Stimulated activated CD4-positive, alpha-beta T cell treated with anti-CD3 and anti-CD28 coated beads, Interleukin-1b, Interleukin-23, amount 100 ng/mL, for 48 hours (primary cell): ENCODE results near the gene FGF14.

Experiments used
- DNase-seq: peaks from one replicate; pipeline ENCODE4 v3.0.0-alpha.2; 2020

FGF14 gene

GRCh38 chr13:102302534-102302933 lies 99.3 kb downstream of the FGF14 start:
- no peak for DNase-seq

- no peak for DNase-seq
These were observed 101.5 kb downstream of the FGF14 start for GRCh38 chr13:102300379-102300778.

GRCh38 chr13:102299366-102299765 lies 102.5 kb downstream of the FGF14 start:
- no peak for DNase-seq

DNA sequence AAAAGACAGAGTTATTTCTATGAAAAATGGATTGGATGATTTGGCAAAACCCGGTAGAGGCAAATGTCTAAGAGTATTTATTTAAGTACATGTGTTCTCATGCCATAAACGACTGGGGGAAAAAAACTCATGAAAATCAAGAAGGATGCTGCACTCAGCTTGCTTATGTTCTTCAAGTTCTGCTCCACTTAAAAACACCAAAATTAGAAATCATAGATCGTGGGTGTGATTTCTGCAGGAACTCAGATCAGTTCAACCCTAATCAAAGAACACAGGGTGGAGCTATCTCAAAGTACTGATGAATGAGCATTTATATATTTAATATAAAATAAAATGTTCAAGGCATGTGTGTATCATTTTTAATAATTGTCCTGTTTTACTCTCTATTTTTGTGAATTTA lies 103.8 kb downstream of the FGF14 start:
- no peak for DNase-seq

- no peak for DNase-seq
These were observed 106.4 kb downstream of the FGF14 start for GRCh38 chr13:102295316-102296048.

- no peak for DNase-seq
These were observed 107.3 kb downstream of the FGF14 start for GRCh38 chr13:102294407-102295018.

DNA sequence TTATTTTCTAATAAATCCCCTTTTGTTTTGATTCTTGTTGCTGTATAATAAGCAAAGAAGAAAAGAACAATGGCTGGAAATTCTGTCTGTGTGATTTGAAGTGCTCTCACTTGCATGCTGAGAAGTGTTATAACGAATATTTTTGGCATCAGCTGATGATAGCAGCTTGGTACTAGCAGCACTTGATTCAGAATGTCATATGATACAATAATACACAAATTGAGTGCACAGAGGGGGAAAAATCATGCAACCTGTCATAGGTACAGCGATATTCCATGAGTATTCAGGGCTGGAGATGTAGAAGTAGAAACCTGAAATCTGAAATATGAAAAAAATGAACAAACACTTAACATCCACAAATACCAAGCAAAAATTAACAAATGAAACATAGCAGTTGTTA lies 108.1 kb downstream of the FGF14 start:
- DNase-seq: no peak

DNA sequence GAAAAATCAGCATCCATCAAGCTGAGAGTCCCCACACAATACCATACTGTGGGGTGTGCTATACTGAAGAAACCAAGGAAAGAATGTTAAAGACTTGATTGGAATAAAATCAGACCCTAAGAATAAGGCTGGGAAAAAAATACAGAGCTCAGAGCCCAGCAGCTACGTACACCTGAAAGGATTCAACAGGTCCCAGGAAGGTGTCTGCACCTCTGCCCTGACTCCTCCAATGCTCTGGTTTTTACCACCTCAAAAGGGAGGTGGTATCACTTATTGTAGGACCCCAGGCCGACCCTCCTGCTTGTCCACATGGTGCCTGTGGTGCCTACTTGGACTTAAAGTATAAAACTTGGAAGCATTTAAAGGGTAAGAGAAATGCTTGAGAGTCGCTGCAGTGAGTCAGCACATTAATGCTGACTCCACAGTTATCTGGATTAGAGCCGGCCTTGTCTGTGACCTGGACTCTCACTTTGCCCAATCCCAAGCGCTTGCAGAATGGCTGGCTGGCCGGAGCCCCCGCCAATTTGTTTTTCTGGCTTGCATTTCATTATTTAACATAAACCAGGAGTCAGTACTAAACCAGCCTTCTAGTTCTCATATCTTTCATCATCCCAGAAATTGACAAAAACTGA lies 110.1 kb downstream of the FGF14 start:
- DNase-seq: no peak

DNA sequence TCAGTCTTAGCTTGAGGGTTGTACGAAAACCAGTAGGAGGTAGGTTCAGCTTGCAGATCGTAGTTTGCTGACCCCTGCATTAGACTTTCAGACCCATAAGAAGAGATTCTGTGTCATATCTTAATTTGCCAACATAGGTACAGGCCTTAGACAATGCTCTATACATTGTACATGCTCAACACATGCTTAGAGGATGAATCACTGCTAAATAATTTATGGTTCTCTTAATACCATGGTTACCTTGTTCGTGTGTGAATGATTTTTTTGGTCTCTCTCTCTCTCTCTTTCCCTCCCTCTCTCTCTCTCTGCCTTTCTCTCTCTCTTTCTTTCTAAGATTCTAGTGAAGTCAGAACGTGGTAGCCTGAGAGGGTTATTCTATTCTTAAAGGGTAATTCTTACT lies 112.2 kb downstream of the FGF14 start:
- DNase-seq: no peak

GRCh38 chr13:102286326-102286725 lies 115.5 kb downstream of the FGF14 start:
- DNase-seq: no peak

GRCh38 chr13:102280366-102280765 lies 121.5 kb downstream of the FGF14 start:
- DNase-seq: no peak

DNA sequence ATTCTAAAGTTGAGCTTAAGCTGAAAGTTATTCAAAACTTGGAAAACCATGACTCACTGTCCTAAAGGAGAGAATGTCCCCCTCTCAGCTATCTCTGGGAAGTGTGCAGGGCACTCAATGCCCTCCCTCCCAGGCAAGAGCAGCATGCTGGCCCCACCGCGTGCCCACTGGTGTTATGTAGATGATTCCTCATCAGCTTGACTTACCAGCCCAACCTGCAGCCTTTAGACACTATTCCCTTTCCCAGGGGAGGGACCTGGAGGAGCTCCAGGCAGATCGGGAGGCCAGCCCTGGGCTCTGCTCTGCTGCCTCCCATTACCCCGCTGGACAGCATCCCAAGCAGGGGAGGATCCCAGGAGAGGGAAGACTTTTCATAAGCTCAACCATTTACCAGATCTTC lies 124.6 kb downstream of the FGF14 start:
- no peak for DNase-seq

DNA sequence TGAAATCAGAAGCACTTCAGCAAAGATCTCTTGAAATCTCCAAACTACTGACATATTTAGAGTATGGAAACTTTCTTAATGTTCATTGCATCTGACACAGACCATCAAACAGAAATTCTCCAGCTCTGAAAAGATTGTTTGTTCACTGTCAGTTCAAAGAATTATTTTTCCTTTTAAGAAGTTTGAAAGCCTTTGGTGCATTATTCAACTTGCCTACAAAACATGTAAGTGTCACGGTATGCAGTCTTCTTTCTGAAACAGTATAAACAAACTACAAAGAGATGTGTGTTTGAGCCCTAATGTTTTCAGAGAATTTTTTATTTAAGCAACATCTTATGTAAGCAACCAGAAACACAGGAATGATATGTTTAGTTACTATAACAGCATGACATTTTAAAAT lies 125.4 kb downstream of the FGF14 start:
- no peak for DNase-seq

- DNase-seq: no peak
These were observed 125.9 kb downstream of the FGF14 start for GRCh38 chr13:102275969-102276368.

- DNase-seq: no peak
These were observed 128.7 kb downstream of the FGF14 start for GRCh38 chr13:102273111-102273510.

DNA sequence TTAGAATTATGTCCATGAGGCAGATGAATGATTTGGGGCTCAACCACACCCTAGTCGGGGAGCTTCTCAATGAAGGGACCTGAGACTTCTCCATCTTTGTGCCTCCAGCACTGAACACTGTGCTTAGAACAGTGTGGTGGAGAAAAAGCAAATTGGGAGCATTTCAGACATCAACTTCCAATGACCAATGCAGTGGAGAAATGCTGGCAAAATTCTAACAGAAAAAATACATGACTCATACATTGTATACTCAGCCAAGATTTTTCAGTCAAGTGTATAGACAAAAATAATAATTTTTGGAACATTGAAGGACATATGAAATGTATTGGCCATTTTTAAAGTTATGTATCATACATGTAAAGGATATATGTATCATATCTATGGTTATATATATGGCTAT lies 134.7 kb downstream of the FGF14 start:
- DNase-seq: no peak

DNA sequence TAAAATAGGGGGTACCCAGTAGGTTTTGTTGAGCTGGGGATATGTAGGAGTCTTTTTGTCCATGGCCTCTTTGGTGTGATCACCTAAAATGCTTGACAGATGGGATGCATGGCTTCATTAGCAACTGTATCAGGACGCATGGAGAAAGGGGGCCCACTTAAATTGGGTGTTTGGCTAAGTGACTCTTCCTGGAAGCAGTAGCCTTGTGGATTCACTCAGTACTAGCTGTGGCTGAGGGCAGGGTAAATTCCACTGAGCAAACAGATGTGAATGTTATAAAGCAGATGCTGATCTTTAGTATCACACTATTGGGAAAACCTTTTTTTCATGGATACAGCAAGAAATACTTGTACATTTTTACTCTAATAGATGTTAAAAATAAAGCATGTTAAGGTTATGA lies 140.0 kb downstream of the FGF14 start:
- DNase-seq: no peak

DNA sequence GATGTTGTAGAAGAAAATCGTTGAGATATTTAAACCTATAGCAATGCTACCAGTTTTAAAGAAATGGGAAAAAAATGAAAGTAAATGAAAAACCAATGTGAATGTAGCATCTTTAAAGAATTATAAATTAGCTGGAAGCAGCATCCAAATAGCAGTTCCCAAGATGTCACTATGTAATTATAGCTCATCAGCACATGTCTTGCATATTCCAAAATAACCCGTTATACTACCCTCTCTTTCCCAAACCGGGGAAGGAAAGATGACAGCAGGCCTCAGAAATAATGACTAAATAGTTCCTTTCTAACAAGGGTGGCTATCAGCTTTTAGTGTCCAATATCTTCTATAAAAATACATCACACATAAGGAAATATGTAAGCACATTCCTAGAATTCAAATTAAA lies 140.5 kb downstream of the FGF14 start:
- no peak for DNase-seq

DNA sequence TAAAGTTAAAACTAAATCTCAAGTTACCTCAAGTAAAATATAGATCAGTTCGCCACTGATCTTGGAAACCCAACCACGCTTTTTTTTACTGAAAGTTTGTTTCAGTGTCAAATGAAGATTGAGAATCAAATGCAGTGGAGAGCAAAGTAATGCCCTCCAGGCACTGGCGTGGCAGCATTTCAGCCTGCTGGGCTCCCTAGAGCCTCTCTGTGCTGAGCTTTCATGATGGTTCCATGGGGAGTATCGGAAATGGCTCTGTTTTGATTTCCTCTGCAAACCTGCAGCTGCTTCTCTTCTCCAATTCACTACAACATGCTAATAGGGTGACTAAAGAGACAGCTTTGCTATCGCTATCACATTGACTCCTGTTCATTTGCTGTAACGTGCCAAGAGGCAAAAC lies 141.6 kb downstream of the FGF14 start:
- DNase-seq: no peak

DNA sequence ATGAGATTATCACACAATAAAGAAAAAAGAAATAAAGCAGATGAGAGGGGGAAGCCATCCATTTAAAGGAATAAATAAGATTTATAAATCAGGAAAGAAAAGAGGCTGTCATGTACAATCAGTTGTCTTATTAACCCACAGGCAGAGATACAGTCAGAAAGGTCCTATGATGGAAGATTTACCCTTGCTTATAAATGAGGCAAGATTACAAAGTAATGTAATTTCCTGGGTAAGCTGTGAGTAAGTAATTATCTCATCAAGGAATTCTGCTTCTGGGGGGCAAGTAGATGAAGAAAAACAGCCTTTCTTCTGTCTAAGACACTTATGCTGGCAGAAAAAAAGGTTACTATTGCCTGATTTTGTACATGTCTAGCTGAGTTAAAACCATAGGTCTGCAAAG lies 146.4 kb downstream of the FGF14 start:
- no peak for DNase-seq

DNA sequence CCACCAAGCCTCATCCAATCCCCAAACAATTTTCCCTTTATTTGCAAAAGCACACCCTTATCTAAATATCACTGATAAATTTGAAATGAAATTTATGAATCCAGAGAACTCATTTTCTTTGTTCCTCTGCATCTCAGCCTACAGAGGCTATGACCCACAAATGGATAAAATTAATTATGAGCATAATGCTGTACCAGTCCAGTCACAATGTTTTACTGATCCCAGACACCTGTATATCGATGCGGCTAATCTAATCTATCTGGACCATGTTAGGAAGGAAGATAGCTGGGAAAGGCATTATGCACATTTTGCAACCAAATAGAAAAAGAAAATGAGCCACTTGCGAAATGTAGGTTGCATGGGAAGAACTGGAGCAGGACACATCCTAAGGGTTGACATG lies 150.0 kb downstream of the FGF14 start:
- DNase-seq: no peak

GRCh38 chr13:102250448-102250847 lies 151.4 kb downstream of the FGF14 start:
- no peak for DNase-seq

DNA sequence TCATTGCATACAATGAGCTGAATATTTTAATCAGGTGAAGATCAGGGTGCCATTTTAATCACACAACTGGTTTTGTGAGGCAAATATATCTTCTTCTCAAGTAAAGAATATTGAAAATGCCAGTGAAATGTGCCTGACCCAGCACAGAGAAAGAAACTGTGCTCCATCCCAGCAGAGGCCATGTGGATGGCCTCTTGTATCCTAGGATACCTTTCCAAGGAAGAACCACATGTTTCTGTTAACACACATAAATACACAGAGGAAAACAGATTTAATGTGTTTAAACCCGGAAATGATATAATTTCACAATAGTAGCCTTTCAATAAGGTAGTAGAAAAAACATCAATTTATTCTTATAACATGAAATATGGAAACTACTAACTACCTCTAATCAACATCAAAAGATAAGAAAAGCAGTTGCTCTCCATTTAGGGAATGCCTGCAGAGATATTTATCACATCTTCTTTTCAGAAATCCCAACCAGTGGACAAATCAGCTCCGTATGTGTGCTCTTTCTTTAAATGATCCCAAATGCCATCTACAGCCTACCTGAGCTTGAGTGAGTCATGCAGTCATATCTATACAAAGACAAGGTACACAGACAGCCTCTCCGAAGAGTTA lies 157.1 kb downstream of the FGF14 start:
- DNase-seq: no peak

- no peak for DNase-seq
These were observed 161.7 kb downstream of the FGF14 start for GRCh38 chr13:102240110-102240509.
